NT2/D1 (cell line): ENCODE data around the gene DLG2.

ENCODE experiments used
- YY1 ChIP-seq: IDR thresholded peaks from 2 replicates; pipeline ENCODE4 v1.6.1; 2011; ENCODE audit not compliant: insufficient read length, insufficient read depth
- ZNF274 ChIP-seq: IDR thresholded peaks from 2 replicates; pipeline ENCODE4 v1.6.1; 2011; ENCODE audit warnings: mild to moderate bottlenecking, low read depth, low read length

DNA sequence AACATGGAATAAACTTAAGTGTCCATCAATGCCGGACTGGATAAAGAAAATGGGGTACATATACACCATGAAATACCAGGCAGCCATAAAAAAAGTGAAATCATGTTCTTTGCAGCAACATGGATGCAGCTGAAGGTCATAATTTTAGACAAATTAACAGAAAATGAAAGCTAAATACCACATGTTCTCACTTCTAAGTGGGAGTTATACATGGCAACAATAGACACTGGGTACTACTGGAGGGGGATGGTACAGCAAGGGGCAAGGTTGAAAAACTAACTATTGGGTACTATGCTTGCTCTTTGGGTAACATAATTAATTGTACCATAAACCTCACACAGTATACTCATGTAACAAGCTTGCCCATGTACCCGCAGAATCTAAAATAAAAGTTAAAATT is 851.6 kb downstream of the DLG2 start:
- TF ChIP-seq ZNF274 (no peak), YY1 (no peak)
